AG04450 (cell line): ENCODE measurements around the gene CPHXL2. TPM values are rescaled to one million over a fixed set of nuclear protein-coding genes. Genes with fewer than 3 reads are reported as not detected.

Experiments
- CTCF ChIA-PET: fragments of 300-600, 350-600 bp; formaldehyde crosslinking; extraction: SDS; loops from one replicate; lab custom pipeline; 2022; ENCODE audit warnings: antibody characterized with exemption, inconsistent platforms; lab: Charles Lee
- POLR2A ChIA-PET: fragments of 350-600 bp; formaldehyde crosslinking; extraction: SDS; loops from one replicate; lab custom pipeline; 2021; ENCODE audit warnings: antibody characterized with exemption, inconsistent platforms; lab: Yijun Ruan, JAX
- DNase-seq: peaks from one replicate; pipeline ENCODE4 v3.0.0-alpha.2; 2011; ENCODE audit warnings: low read depth, low spot score
- H3K27ac ChIP-seq: one replicate; pipeline ENCODE4 v1.5.1; 2012; ENCODE audit warnings: low read depth, low read length, control low read depth
- H3K27me3 ChIP-seq: one replicate; pipeline ENCODE4 v1.6.0; 2012; ENCODE audit warnings: low read length; ENCODE audit not compliant: control insufficient read depth, insufficient read depth
- H3K4me3 ChIP-seq: 2 replicates; pipeline ENCODE4 v1.5.1; 2011; ENCODE audit warnings: mild to moderate bottlenecking, low read depth, low read length, control low read depth
- H3K9me3 ChIP-seq: 2 replicates; pipeline ENCODE4 v1.5.1; 2012; ENCODE audit warnings: low read length; ENCODE audit not compliant: control insufficient read depth, insufficient read depth
- polyA plus RNA-seq: library from polyadenylated mRNA; depleted of rRNA; stranded (reverse); fragments of >200 nt; gene quantifications from 2 replicates; pipeline ENCODE4 v1.2.3, GENCODE V29; 2011
- TF ChIP-seq, protein P1 (sequence below): IDR thresholded peaks from 2 replicates; pipeline ENCODE4 v1.5.1; 2011; ENCODE audit warnings: low read depth, low read length, control low read depth, inconsistent platforms

CPHXL2 gene
- polyA plus RNA-seq, 1 experiment: not detected

DNA sequence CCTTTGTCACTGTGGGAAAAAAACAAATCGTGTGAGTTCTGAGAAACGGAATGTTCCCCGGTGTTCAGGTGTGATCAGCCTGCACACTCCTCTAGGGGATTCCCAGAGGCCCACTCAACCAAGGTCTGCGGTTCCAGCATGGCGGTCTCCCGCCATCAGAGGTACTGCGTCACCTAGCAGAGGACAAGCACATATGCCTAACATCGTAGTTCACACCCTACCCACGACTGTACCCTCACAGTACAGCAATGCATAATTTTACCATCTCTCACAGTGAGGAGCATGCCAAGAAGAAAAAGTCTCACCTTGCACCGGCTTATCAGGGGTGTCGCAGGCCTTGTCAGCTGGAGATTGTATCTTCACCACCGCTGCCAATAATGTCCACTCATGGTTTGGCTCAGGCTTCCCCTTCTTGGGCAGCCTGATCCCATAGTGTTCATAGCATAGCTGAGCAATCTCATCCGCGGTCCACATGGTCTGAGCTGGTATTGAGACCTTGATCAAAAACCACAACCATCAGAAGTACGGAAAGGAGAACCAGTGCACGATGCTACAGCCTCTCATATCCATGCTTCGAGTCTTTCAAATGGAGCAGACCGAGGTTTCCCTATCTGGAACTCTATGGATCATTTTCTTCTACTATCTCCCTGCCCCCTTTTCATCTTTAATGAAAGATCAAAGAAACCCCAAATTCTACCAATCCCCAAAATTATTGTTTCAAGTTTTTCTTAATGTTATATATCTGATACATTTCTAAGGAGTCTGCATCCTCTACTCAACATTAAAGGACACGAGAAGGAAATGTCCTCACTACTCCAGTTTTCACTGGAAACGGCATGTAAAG is 56.3 kb downstream of the CPHXL2 start:
- ChIA-PET CTCF (interaction anchor here (0.5 to 4.0 kb wide), 10 partner anchors 10 to 837 kb away, joined by 3 to 34 read pairs (median 6); no protein-coding TSS in a partner anchor), POLR2A (no interaction called here)
- DNase-seq: no peak
- no peak overlapping the region for H3K27ac ChIP-seq
- no peaks in the 10 kb centered on the region for H3K27me3 ChIP-seq
- TF ChIP-seq, protein P1, sequence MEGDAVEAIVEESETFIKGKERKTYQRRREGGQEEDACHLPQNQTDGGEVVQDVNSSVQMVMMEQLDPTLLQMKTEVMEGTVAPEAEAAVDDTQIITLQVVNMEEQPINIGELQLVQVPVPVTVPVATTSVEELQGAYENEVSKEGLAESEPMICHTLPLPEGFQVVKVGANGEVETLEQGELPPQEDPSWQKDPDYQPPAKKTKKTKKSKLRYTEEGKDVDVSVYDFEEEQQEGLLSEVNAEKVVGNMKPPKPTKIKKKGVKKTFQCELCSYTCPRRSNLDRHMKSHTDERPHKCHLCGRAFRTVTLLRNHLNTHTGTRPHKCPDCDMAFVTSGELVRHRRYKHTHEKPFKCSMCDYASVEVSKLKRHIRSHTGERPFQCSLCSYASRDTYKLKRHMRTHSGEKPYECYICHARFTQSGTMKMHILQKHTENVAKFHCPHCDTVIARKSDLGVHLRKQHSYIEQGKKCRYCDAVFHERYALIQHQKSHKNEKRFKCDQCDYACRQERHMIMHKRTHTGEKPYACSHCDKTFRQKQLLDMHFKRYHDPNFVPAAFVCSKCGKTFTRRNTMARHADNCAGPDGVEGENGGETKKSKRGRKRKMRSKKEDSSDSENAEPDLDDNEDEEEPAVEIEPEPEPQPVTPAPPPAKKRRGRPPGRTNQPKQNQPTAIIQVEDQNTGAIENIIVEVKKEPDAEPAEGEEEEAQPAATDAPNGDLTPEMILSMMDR: no peak
- H3K4me3 ChIP-seq: no peak overlapping the region
- H3K9me3 ChIP-seq: no peaks in the 10 kb centered on the region; the same call in 1 of the 2 replicates

DNA sequence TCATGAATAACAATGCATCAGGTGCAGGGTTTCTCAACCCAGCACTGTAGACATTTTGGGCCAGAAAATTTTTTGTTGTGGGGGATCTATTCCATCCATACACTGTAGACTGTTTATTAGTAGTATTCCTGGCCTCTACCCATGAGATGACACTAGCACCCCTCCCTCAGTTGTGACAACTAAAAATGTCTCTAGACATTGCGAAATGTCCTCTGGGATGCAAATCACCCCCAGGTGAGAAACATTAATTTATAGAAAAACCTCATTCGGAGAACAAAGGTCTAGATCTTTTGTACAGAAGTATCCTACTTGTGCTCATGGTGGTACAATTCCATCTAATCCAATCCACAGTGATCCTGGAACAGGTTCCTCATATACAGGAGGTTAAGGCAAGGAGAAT is 58.0 kb downstream of the CPHXL2 start:
- no peak overlapping the region for H3K4me3 ChIP-seq
- no peak for DNase-seq
- H3K27me3 ChIP-seq: no peaks in the 10 kb centered on the region
- ChIA-PET POLR2A (no interaction called here), CTCF (interaction anchor here (1.0 to 3.1 kb wide), 3 partner anchors 101 to 154 kb away, joined by 3 to 19 read pairs (median 4); no protein-coding TSS in a partner anchor)
- H3K27ac ChIP-seq: no peak overlapping the region
- H3K9me3 ChIP-seq: no peaks in the 10 kb centered on the region; the same call in 1 of the 2 replicates
- TF ChIP-seq, protein P1: no peak

DNA sequence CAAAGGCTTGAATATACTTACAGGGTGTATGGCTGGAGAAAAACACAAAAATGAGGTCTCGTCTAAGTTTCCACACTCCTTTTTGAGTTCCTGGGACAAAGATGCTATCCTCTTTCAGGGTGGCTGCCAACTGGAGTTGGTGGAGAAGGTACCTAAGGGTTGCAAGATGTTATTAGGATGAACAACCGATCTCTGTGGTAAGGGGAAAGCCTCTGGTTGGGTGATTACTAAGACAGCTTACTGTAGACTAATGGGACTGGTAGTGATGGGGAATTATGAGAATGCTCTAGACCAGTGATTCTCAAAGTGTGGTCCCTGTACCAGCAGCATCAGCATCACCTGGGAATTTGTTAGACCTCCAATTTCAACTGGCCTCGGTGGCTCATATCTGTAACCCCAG is 59.7 kb downstream of the CPHXL2 start:
- Histone ChIP-seq H3K9me3 (no peaks in the 10 kb centered on the region), H3K4me3 (no peak overlapping the region), H3K27ac (no peak overlapping the region), H3K27me3 (no peaks in the 10 kb centered on the region)
- ChIA-PET POLR2A (no interaction called here), CTCF (interaction anchor here (1.7 to 3.1 kb wide), 2 partner anchors 147 to 152 kb away, joined by 4 to 19 read pairs; no protein-coding TSS in a partner anchor)
- TF ChIP-seq, protein P1: no peak
- DNase-seq: no peak

DNA sequence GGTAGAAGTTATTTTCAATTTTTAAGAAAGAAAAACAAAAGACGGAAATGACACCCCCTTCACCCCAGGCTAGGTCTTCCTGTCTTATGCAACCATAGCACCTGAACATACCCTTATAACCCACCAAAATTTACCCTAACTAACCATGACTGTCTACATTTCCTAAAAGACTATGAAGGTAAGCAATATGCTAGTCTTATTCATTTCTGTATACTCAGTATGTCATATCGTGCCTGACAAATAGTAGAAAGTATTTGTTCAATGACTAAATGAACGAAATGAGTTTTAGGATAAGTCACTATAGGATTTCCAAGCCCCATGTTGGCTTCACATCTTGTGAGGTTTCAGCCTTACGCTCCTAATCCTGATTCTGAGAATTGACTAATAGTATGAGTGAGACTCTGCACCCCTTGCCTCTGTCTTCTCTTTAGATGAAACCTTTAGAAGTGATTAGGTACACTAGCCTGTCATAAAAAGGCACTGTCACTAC is 60.2 kb downstream of the CPHXL2 start:
- Histone ChIP-seq H3K27ac (no peak overlapping the region), H3K9me3 (no peaks in the 10 kb centered on the region), H3K27me3 (no peaks in the 10 kb centered on the region), H3K4me3 (no peak overlapping the region)
- no peak for DNase-seq
- ChIA-PET CTCF (interaction anchor here (0.6 to 2.1 kb wide), 3 partner anchors 147 to 186 kb away, joined by 4 to 10 read pairs (median 4); no protein-coding TSS in a partner anchor), POLR2A (no interaction called here)
- TF ChIP-seq, protein P1: no peak
